Activated CD8-positive, alpha-beta T cell treated with anti-CD3 and anti-CD28 coated beads, Interleukin-2, amount 10 ng/mL, durations not matched to agents 7 days and 5 days (primary cell): Measurements from ENCODE around the gene PLEKHM3. TPM values are rescaled to one million over a fixed set of nuclear protein-coding genes. Genes with fewer than 3 reads are reported as not detected.

ENCODE experiments used
- ATAC-seq: fragments of 150-1000 bp; cut with Tn5 transposase; one replicate; pipeline ENCODE4 v1.10.0; 2021; ENCODE audit warnings: moderate library complexity
- CTCF ChIA-PET: fragments of 350-600 bp; sonication (Branson Sonifier 250); formaldehyde crosslinking; loops from one replicate; lab custom pipeline; 2021; ENCODE audit warnings: antibody characterized with exemption; lab: Charles Lee
- POLR2A ChIA-PET: fragments of 350-600 bp; sonication (Branson Sonifier 250); formaldehyde crosslinking; loops from one replicate; lab custom pipeline; 2021; ENCODE audit warnings: antibody characterized with exemption; lab: Charles Lee
- DNase-seq: peaks from one replicate; pipeline ENCODE4 v3.0.0-alpha.2; 2020
- H3K27ac Mint-ChIP-seq: one replicate; pipeline ENCODE4 v1.8.0; 2021; ENCODE audit warnings: mild to moderate bottlenecking, mixed read lengths
- H3K27me3 Mint-ChIP-seq: one replicate; pipeline ENCODE4 v1.8.0; 2021; ENCODE audit warnings: low read depth, mixed read lengths
- H3K36me3 Mint-ChIP-seq: one replicate; pipeline ENCODE4 v1.8.0; 2021; ENCODE audit warnings: low read depth, mixed read lengths
- H3K4me1 Mint-ChIP-seq: one replicate; pipeline ENCODE4 v1.8.0; 2021; ENCODE audit warnings: low read depth, mixed read lengths
- H3K4me3 Mint-ChIP-seq: one replicate; pipeline ENCODE4 v1.8.0; 2021; ENCODE audit warnings: mild to moderate bottlenecking, mixed read lengths
- H3K9me3 Mint-ChIP-seq: one replicate; pipeline ENCODE4 v1.8.0; 2022; ENCODE audit warnings: mixed read lengths; ENCODE audit not compliant: insufficient read depth
- total RNA-seq, 2 experiments: library from RNA; stranded (reverse); gene quantifications; one replicate each; pipeline ENCODE4 v1.2.3, GENCODE V29; 2021

PLEKHM3 gene
- total RNA-seq, 2 experiments from 2014 or later: 6.1 to 6.2 TPM

DNA sequence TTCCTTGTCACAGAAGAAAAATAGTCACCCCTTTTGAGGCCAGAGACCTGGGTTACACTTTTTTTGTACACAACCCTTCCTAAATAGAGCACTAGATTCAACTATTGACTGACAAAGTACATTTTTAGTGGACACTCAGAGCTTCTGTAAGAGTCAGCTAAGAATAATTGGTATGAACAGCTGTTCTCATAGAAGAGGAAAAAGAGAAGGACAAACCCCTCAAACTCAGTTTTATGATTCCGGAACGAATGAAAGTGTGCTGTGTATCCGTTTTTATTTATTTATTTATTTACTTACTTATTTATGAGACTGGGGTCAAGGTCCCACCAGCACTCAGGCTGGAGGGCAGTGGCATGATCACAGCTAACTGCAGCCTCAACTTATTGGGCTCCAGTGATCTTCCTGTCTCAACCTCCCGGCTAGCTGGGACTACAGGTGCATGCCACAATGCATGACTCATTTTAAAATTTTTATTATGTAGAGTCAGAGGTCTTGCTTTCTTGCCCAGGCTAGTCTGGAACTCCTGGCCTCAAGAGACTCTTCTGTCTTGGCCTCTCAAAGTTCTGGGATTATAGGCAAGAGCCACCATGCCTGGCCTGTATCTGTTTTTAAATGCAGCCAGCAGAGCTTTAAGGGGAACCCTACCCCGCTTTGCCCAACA, 219.6 kb downstream of the PLEKHM3 start:
- DNase-seq: no peak
- peaks cover 4% of the 10 kb centered on the region for H3K27me3 Mint-ChIP-seq
- ChIA-PET CTCF (no interaction called here), POLR2A (no interaction called here)
- no peak overlapping the region for H3K27ac Mint-ChIP-seq
- no peaks in the 10 kb centered on the region for H3K9me3 Mint-ChIP-seq
- H3K4me1 Mint-ChIP-seq: peaks cover 11% of the 10 kb centered on the region
- H3K4me3 Mint-ChIP-seq: no peak overlapping the region
- no peak for ATAC-seq
- H3K36me3 Mint-ChIP-seq: no peaks in the 10 kb centered on the region

DNA sequence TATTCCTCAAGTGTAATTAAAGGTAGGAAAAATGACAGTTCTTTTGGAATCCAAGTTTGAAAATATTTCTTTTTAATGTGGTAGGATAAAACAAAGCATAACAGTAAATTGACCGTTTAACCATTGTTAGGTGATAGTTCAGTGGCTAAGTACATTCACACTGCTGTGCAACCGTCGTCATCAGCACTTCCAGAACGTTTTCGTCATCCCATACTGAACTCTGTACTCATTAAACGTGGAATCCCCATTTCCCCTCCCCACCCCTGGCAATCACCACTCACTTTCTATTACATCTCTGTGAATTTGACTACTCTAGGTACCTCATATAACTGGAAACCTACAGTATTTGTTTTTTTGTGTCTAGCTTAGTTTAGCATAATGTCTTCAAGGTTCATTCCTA, 222.7 kb downstream of the PLEKHM3 start:
- H3K36me3 Mint-ChIP-seq: no peaks in the 10 kb centered on the region
- H3K4me3 Mint-ChIP-seq: no peak overlapping the region
- ChIA-PET CTCF (no interaction called here), POLR2A (no interaction called here)
- peaks cover 2% of the 10 kb centered on the region for H3K27me3 Mint-ChIP-seq
- no peak for DNase-seq
- H3K27ac Mint-ChIP-seq: no peak overlapping the region
- H3K4me1 Mint-ChIP-seq: peaks cover 10% of the 10 kb centered on the region
- H3K9me3 Mint-ChIP-seq: no peaks in the 10 kb centered on the region
- no peak for ATAC-seq

DNA sequence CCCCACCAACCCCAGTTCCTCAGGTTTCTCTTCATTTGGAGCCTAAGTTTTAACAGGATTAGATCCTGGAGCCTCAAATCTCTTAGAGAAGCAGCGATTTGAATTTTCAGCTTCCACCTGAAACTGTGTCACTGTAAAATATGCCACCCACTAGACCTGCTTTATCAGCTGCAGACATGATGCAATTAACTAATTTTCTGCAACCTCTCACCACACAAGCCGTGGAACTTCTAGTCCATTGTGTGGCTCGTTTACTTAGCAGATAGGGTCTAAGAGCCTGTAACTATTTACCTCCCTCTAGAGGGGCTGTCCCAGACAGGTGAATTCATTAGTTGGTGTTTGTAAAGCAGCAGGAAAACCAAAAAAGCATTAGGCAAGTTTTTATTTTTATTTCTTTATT, 224.1 kb downstream of the PLEKHM3 start:
- Mint-ChIP-seq H3K27ac (no peak overlapping the region), H3K36me3 (no peaks in the 10 kb centered on the region), H3K4me1 (peaks cover 7% of the 10 kb centered on the region), H3K4me3 (no peak overlapping the region), H3K9me3 (no peaks in the 10 kb centered on the region), H3K27me3 (no peaks in the 10 kb centered on the region)
- ChIA-PET CTCF (no interaction called here), POLR2A (no interaction called here)
- no peak for ATAC-seq
- DNase-seq: no peak

DNA sequence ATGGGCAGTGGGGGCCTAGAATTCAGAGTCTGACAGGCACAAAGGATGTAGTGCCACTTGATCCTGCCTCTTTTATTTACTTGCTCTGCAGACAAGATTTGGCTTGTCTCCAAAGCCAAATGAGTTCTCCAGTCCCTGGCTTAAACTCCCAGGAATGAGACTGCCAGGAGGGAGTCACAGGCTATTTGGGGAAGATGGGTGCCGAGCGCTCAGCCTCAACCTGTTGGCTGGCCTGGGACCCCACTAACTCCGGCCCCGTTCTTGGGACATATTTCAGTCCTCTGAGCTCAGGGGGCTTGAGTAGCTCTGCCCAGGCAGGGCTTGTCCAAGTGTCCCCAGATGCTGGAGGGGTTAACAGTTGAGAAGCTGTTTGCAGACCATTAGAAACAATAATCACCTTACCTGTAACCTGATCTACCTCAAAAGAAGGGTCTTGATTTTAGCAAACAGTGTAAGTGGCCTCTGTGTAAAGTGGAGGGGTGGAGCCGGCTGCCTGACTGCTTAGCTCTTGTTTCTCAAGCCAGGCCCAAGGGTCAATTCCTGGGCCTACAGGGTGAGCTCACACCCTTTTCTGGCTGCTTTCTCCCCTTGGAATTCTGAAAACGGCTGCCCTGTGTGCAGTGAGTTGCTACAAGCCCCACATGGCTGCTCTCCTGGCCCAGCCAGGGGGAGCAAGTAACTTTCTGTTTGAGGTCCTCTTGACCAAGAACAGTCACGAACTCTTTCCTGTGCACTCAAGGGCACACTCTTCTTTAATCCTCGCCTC, 228.6 kb downstream of the PLEKHM3 start:
- Mint-ChIP-seq H3K4me3 (no peak overlapping the region), H3K27ac (no peak overlapping the region), H3K4me1 (peaks cover 4% of the 10 kb centered on the region), H3K27me3 (no peaks in the 10 kb centered on the region), H3K36me3 (no peaks in the 10 kb centered on the region), H3K9me3 (no peaks in the 10 kb centered on the region)
- POLR2A ChIA-PET: no interaction called here
- no peak for DNase-seq
- no peak for ATAC-seq
- CTCF ChIA-PET: no interaction called here

DNA sequence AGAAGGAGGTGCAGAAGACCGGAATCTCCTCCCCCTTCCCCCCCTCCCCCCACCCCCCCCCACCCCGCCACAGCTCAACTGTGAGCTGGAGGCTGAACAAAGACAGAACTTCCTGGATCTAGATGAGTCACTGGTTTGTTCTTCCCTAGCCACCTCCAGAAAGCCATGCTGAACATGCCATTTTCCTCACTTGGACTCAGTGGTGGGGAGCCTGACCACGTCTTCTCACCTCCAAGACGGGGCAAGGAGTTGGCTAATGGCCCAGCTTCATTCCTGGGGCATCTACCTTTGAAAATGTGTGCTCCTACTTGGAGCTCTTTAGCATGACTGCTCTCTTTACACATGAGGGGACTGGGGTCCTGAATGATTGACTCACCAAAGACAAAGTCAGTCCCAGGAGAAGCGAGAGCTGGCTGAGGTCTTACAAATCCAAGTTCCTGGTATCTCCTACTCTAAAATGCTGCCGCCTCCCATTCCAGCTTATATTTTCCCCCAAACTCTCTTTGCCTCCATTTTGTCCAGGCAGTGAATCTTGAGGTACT, 233.0 kb downstream of the PLEKHM3 start:
- ATAC-seq (no peak), DNase-seq (no peak)
- H3K4me1 Mint-ChIP-seq: peaks cover 4% of the 10 kb centered on the region
- no peaks in the 10 kb centered on the region for H3K9me3 Mint-ChIP-seq
- ChIA-PET POLR2A (no interaction called here), CTCF (interaction anchor here (0.8 to 1.8 kb wide), 3 partner anchors 166 to 248 kb away, joined by 3 to 5 read pairs (median 4); no protein-coding TSS in a partner anchor)
- peaks cover 6% of the 10 kb centered on the region for H3K27me3 Mint-ChIP-seq
- H3K4me3 Mint-ChIP-seq: no peak overlapping the region
- H3K27ac Mint-ChIP-seq: no peak overlapping the region
- no peaks in the 10 kb centered on the region for H3K36me3 Mint-ChIP-seq

DNA sequence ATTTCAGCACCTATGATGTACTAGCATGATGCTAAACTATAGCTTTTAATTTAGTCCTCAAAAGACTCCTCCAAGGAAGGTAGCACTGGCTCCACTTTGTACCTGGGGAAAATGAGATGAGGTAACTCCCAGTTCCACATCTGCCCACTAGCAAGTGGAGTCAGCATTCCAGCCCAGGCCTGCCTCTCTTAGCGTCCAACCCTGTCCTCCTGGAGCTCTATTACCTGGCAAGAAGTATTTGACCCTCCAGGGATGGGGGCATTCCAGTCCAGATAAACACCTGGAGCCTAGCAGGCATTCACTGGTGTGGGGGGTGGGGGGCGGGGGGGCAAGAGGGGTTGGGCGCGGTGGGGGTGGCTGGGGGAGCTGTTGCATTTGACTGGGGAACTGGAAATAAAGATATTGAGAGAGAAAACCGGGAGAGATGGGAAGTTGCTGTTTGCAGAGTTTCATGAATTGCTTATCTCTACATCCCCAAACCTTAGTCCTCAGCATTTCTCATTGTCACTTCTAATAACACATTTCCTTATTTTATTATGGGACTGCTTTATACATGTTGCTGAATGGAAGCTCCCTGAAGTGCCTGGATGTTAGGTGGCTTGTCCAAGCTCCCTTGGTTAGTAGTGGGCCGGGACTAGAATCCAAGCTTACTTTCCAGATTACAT, 233.6 kb downstream of the PLEKHM3 start:
- DNase-seq (no peak), ATAC-seq (no peak)
- Mint-ChIP-seq H3K9me3 (no peaks in the 10 kb centered on the region), H3K4me3 (no peak overlapping the region), H3K36me3 (no peaks in the 10 kb centered on the region), H3K27me3 (peaks cover 6% of the 10 kb centered on the region), H3K27ac (no peak overlapping the region), H3K4me1 (peaks cover 4% of the 10 kb centered on the region)
- ChIA-PET POLR2A (no interaction called here), CTCF (interaction anchor here (0.8 to 1.8 kb wide), 4 partner anchors 165 to 249 kb away, joined by 3 to 5 read pairs (median 4); no protein-coding TSS in a partner anchor)

DNA sequence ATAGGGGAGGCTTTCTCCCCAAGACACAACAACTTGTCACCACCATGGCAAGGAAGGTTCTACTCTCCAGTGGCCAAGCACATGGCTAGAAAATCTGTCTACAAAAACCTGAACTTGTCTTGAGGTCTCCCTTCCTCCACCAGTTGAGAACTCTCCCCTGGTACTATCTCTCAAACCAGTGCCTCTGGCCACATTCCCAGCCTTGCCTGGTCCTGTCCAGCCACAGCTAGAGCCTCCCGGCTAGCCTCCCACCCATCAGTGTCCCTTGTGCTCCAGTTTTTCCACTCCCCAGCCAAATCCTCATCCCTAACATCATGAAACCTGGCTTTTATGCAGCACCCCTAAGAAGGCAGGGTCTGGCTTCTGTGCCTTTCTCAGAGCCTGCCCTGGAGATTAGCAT, 234.4 kb downstream of the PLEKHM3 start:
- no peaks in the 10 kb centered on the region for H3K9me3 Mint-ChIP-seq
- peaks cover 4% of the 10 kb centered on the region for H3K4me1 Mint-ChIP-seq
- CTCF ChIA-PET: interaction anchor here (0.9 kb wide), 1 partner anchor 249 kb away, joined by 5 read pairs; no protein-coding TSS in a partner anchor
- DNase-seq (no peak), ATAC-seq (no peak)
- no peak overlapping the region for H3K4me3 Mint-ChIP-seq
- peaks cover 6% of the 10 kb centered on the region for H3K27me3 Mint-ChIP-seq
- POLR2A ChIA-PET: no interaction called here
- H3K27ac Mint-ChIP-seq: no peak overlapping the region
- H3K36me3 Mint-ChIP-seq: no peaks in the 10 kb centered on the region

DNA sequence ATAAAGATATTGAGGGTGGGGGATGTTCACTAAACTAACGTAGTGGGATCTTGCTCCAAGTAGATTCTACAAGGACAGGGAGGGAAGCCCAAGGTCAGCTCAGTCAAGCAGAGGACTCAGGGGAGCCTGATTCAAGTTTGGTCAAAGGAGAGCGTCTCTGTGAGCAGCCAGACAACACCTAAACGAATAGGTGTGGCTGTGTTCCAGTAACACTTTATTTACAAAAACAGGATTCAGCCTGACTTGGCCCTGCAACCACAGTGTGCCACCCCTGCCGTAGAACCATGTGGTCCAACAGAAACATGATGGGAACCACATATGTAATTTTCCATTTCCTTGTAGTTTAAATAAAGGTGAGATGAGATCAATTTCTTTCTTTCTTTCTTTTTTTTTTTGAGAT, 237.5 kb downstream of the PLEKHM3 start:
- H3K9me3 Mint-ChIP-seq: no peaks in the 10 kb centered on the region
- POLR2A ChIA-PET: no interaction called here
- peaks cover 4% of the 10 kb centered on the region for H3K4me1 Mint-ChIP-seq
- peaks cover 6% of the 10 kb centered on the region for H3K27me3 Mint-ChIP-seq
- CTCF ChIA-PET: no interaction called here
- no peak overlapping the region for H3K27ac Mint-ChIP-seq
- ATAC-seq (no peak), DNase-seq (no peak)
- H3K36me3 Mint-ChIP-seq: no peaks in the 10 kb centered on the region
- H3K4me3 Mint-ChIP-seq: no peak overlapping the region

DNA sequence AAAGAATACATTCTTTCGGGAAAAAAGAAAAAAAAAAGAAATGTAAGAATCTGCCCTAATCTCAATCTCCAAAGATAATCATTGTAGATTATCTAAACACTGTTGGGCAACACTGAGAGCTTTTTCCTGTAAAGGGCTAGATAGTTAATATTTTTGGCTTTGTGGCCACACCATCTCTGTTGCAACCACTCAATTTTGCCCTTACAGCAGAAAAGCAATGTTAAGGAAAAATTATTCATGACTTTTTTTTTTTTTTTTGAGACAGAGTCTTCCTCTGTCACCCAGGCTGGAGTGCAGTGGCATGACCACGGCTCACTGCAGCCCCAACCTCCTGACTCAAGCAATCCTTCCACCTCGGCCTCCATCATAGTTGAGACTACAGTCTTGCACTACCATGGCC, 238.3 kb downstream of the PLEKHM3 start:
- no peak for ATAC-seq
- no peak for DNase-seq
- H3K27ac Mint-ChIP-seq: no peak overlapping the region
- no peaks in the 10 kb centered on the region for H3K36me3 Mint-ChIP-seq
- no peak overlapping the region for H3K4me3 Mint-ChIP-seq
- H3K4me1 Mint-ChIP-seq: no peaks in the 10 kb centered on the region
- ChIA-PET CTCF (no interaction called here), POLR2A (no interaction called here)
- H3K9me3 Mint-ChIP-seq: no peaks in the 10 kb centered on the region
- H3K27me3 Mint-ChIP-seq: peaks cover 6% of the 10 kb centered on the region

DNA sequence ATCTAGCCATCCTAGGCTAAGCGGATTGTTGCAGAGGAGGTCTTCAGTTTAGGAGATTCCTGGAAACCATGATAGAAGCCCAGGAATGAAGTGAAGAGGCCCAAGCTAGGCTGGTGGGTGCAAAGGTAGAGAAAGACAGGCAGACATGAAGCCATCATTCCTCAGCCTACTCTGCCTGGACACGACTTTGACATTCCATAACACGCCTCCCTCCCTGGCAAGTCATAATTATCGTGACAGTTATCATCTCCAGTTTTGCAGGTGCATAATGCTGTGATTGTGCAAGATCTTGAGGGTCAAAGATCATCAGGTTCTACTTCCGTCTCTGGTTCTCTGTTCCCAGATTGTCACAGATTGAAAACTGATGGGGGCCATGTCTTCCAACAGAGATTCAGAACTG, 240.4 kb downstream of the PLEKHM3 start:
- ChIA-PET POLR2A (no interaction called here), CTCF (no interaction called here)
- DNase-seq (no peak), ATAC-seq (no peak)
- Mint-ChIP-seq H3K27me3 (peaks cover 7% of the 10 kb centered on the region), H3K27ac (no peak overlapping the region), H3K4me1 (no peaks in the 10 kb centered on the region), H3K36me3 (no peaks in the 10 kb centered on the region), H3K9me3 (no peaks in the 10 kb centered on the region), H3K4me3 (no peak overlapping the region)

DNA sequence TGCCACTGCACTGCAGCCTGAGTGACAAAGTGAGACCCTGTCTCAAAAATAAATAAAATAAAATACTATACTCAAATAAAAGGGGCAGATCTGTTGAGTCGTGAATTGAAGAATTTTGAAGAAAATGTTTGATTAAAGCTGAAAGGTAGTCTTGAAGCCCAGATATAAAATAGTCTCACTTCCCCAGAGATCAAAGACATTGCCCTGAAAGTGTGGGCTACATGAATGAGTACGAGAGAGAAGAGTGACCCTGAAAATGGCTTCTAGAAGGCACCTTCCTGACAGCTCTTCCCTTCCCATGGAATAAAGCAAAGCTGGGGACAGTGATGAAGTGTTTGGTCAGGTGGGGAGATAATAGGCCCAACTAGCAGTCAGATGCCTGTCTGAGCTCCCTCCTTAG, 241.8 kb downstream of the PLEKHM3 start:
- Mint-ChIP-seq H3K27me3 (peaks cover 13% of the 10 kb centered on the region), H3K4me1 (no peaks in the 10 kb centered on the region), H3K27ac (no peak overlapping the region), H3K4me3 (no peak overlapping the region), H3K36me3 (no peaks in the 10 kb centered on the region), H3K9me3 (no peaks in the 10 kb centered on the region)
- ATAC-seq (no peak), DNase-seq (no peak)
- POLR2A ChIA-PET: no interaction called here
- CTCF ChIA-PET: no interaction called here
